B cell (primary cell): ENCODE results near the gene AVEN. TPM values are rescaled to one million over a fixed set of nuclear protein-coding genes. Genes with fewer than 3 reads are reported as not detected.

Experiments used
- ATAC-seq: fragments of 200-7000 bp; cut with Tn5 transposase; one replicate; pipeline ENCODE4 v1.10.0; 2021; ENCODE audit warnings: low read depth, mild to moderate bottlenecking, moderate number of reproducible peaks, moderate library complexity
- CTCF ChIA-PET: fragments of 350-600 bp; sonication (Branson Sonifier 250); formaldehyde crosslinking; loops from one replicate; lab custom pipeline; 2021; ENCODE audit warnings: antibody characterized with exemption, inconsistent platforms; lab: Charles Lee
- POLR2A ChIA-PET: fragments of 350-600 bp; sonication (Branson Sonifier 250); formaldehyde crosslinking; loops from one replicate; lab custom pipeline; 2021; ENCODE audit warnings: antibody characterized with exemption; lab: Charles Lee
- DNase-seq: peaks from one replicate; pipeline ENCODE4 v3.0.0; 2013
- H2AFZ ChIP-seq: 2 replicates; pipeline ENCODE4 v1.6.1; 2012; ENCODE audit warnings: mild to moderate bottlenecking, low read depth, low read length; ENCODE audit not compliant: insufficient read depth, poor library complexity, severe bottlenecking
- H3K27ac ChIP-seq, 2 donors: 1 replicate in 1 of 2; 2 replicates in 1 of 2; pipeline ENCODE4 v1.5.1; 2012 to 2013; ENCODE audit warnings: low read length in 2 of 2, mild to moderate bottlenecking in 2 of 2, moderate library complexity in 1 of 2
- H3K27me3 ChIP-seq, 4 experiments: fragments of 200-600 bp in 1 of 4; sonication (generic) in 1 of 4; replicated peaks in 1 of 4; 1 replicate in 2 of 4; 2 replicates in 2 of 4; pipeline versions ENCODE4 v1.6.1 to v1.7.0; 2013 to 2016; ENCODE audit warnings: low read length in 3 of 4, mild to moderate bottlenecking in 2 of 4, mixed read lengths in 1 of 4, moderate library complexity in 1 of 4; ENCODE audit not compliant: insufficient read depth in 4 of 4, control insufficient read depth in 3 of 4; ENCODE audit errors: control extremely low read depth in 1 of 4
- H3K36me3 ChIP-seq, 2 experiments: replicated peaks in 1 of 2; 1 replicate in 1 of 2; 2 replicates in 1 of 2; pipeline versions ENCODE4 v1.6.1 to v1.7.1; 2013; ENCODE audit warnings: low read length in 1 of 2; ENCODE audit not compliant: insufficient read depth in 2 of 2, control insufficient read depth in 1 of 2; ENCODE audit errors: control extremely low read depth in 1 of 2, extremely low read depth in 1 of 2
- H3K4me1 ChIP-seq, 2 donors: fragments of 200-600 bp in 1 of 2; sonication (generic) in 1 of 2; 1 replicate in 1 of 2; 2 replicates in 1 of 2; pipeline versions ENCODE4 v1.5.1 to v1.6.1; 2013 to 2017; ENCODE audit warnings: low read length in 2 of 2; ENCODE audit not compliant: control insufficient read depth in 2 of 2, insufficient read depth in 2 of 2
- H3K4me2 ChIP-seq: replicated peaks from 2 replicates; pipeline ENCODE3; 2012; ENCODE audit warnings: mild to moderate bottlenecking, low read depth, low read length; ENCODE audit not compliant: poor library complexity, severe bottlenecking
- H3K4me3 ChIP-seq, 5 experiments: fragments of 200-600 bp in 1 of 5; sonication (generic) in 1 of 5; 1 replicate in 3 of 5; 2 replicates in 2 of 5; pipeline versions ENCODE4 v1.5.1 to v1.7.0; 2011 to 2016; ENCODE audit warnings: low read length in 4 of 5, mild to moderate bottlenecking in 4 of 5, low read depth in 2 of 5, control low read depth in 1 of 5, moderate library complexity in 1 of 5; ENCODE audit not compliant: insufficient read depth in 1 of 5; ENCODE audit errors: control extremely low read depth in 1 of 5, extremely low read depth in 1 of 5
- H3K79me2 ChIP-seq: fragments of 200-600 bp; sonication (generic); one replicate; pipeline ENCODE4 v1.6.0; 2016; ENCODE audit warnings: low read length; ENCODE audit not compliant: control insufficient read depth, insufficient read depth
- H3K9ac ChIP-seq: fragments of 200-600 bp; sonication (generic); 2 replicates; pipeline ENCODE4 v1.6.1; 2017; ENCODE audit warnings: mild to moderate bottlenecking, low read length, moderate library complexity
- H3K9me3 ChIP-seq, 3 donors: one replicate each; pipeline versions ENCODE4 v1.6.1 to v1.7.1; 2013; ENCODE audit warnings: low read length in 2 of 3; ENCODE audit not compliant: control insufficient read depth in 2 of 3, insufficient read depth in 1 of 3; ENCODE audit errors: control extremely low read depth in 1 of 3
- H4K20me1 ChIP-seq: 2 replicates; pipeline ENCODE4 v1.6.0; 2012; ENCODE audit warnings: mild to moderate bottlenecking, low read length; ENCODE audit not compliant: insufficient read depth, control insufficient read depth, poor library complexity, severe bottlenecking
- H3K27ac Mint-ChIP-seq: one replicate; pipeline ENCODE4 v1.8.0; 2021; ENCODE audit warnings: mixed read lengths
- H3K27me3 Mint-ChIP-seq: one replicate; pipeline ENCODE4 v1.8.0; 2021; ENCODE audit warnings: mixed read lengths
- H3K4me1 Mint-ChIP-seq: one replicate; pipeline ENCODE4 v1.8.0; 2021; ENCODE audit warnings: mixed read lengths
- H3K4me3 Mint-ChIP-seq: one replicate; pipeline ENCODE4 v1.8.0; 2021; ENCODE audit warnings: mixed read lengths
- H3K9me3 Mint-ChIP-seq: one replicate; pipeline ENCODE4 v1.8.0; 2022; ENCODE audit warnings: mixed read lengths; ENCODE audit not compliant: insufficient read depth
- EZH2 ChIP-seq: IDR thresholded peaks from 2 replicates; pipeline ENCODE4 v1.6.1; 2012; ENCODE audit warnings: borderline replicate concordance, low read depth, mild to moderate bottlenecking, moderate library complexity, low read length; ENCODE audit not compliant: insufficient read depth, poor library complexity, severe bottlenecking
- WGBS: methylation state at CpG from one replicate; pipeline ENCODE4 v1.1.5; 2013; ENCODE audit warnings: missing lambda C conversion rate; ENCODE audit not compliant: insufficient coverage; 5-methylcytosine and 5-hydroxymethylcytosine counted together
- intact Hi-C: fragments of 100-400 bp; cut with micrococcal nuclease; formaldehyde crosslinking; loops from one replicate; pipeline ENCODE4 v1.10.0; 2022
- polyA plus RNA-seq: library from polyadenylated mRNA; depleted of rRNA; stranded (reverse); fragments of >200 nt; gene quantifications from 2 replicates; pipeline ENCODE4 v1.2.3, GENCODE V29; 2012
- total RNA-seq, 2 donors: library from RNA; stranded (reverse); fragments of 120-200 nt in 1 of 2; gene quantifications; 1 replicate in 1 of 2; 2 replicates in 1 of 2; pipeline versions ENCODE4 v1.2.3 to v1.2.4, GENCODE V29; 2013 to 2022
- TF ChIP-seq, protein P1 (sequence below): fragments of 200-600 bp; IDR thresholded peaks from one replicate; pipeline ENCODE4 v1.8.0; 2022; ENCODE audit warnings: antibody characterized with exemption, mild to moderate bottlenecking

AVEN gene
- total and polyA plus RNA-seq, 2 donors (not counting 1 experiment from before 2014, with no cell fraction given) = 1.8 to 8.2 TPM

DNA sequence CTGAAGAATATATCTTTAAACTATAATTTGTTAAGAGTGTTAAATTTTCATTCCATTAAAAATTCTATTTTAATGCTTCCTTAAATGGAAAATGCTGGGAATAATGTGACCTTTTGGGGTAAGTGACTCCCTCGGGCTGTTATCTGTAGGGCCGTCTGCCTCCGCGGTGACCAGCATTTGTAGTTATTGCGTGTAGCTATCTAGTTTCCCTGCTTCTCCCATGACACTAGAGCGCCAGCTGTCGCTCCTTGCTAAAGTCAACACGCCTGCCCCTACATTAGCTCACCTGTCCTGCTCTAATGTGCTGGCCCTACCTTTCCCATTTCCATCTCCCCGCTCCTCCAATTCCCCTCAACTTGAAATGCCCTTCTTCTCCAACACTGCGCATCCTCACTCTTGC, 83.1 kb downstream of the AVEN start:
- no peaks in the 10 kb centered on the region for H4K20me1 ChIP-seq
- no peak overlapping the region for H3K4me2 ChIP-seq
- no peaks in the 10 kb centered on the region for H3K4me1 ChIP-seq
- intact Hi-C loops = no loop called here
- H3K4me1 Mint-ChIP-seq = no peaks in the 10 kb centered on the region
- TF ChIP-seq EZH2 = no peak
- TF ChIP-seq, protein P1, sequence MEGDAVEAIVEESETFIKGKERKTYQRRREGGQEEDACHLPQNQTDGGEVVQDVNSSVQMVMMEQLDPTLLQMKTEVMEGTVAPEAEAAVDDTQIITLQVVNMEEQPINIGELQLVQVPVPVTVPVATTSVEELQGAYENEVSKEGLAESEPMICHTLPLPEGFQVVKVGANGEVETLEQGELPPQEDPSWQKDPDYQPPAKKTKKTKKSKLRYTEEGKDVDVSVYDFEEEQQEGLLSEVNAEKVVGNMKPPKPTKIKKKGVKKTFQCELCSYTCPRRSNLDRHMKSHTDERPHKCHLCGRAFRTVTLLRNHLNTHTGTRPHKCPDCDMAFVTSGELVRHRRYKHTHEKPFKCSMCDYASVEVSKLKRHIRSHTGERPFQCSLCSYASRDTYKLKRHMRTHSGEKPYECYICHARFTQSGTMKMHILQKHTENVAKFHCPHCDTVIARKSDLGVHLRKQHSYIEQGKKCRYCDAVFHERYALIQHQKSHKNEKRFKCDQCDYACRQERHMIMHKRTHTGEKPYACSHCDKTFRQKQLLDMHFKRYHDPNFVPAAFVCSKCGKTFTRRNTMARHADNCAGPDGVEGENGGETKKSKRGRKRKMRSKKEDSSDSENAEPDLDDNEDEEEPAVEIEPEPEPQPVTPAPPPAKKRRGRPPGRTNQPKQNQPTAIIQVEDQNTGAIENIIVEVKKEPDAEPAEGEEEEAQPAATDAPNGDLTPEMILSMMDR = no peak
- no peak overlapping the region for H3K27ac Mint-ChIP-seq
- H2AFZ ChIP-seq = no peak overlapping the region
- WGBS = 98% methylated on average over 4 of the region's 10 CpGs
- H3K27me3 ChIP-seq = no peaks in the 10 kb centered on the region
- DNase-seq = no peak
- no peak overlapping the region for H3K9ac ChIP-seq
- H3K9me3 ChIP-seq = peaks cover 0 to 1% (median 0%) of the 10 kb centered on the region in 3 donors
- no peaks in the 10 kb centered on the region for H3K27me3 Mint-ChIP-seq
- H3K36me3 ChIP-seq = no peaks in the 10 kb centered on the region
- no peak for ATAC-seq
- no peaks in the 10 kb centered on the region for H3K79me2 ChIP-seq
- no peak overlapping the region for H3K4me3 Mint-ChIP-seq
- ChIA-PET POLR2A (no interaction called here), CTCF (no interaction called here)
- H3K9me3 Mint-ChIP-seq = peaks cover 2% of the 10 kb centered on the region
- H3K27ac ChIP-seq = no peak overlapping the region
- no peak overlapping the region for H3K4me3 ChIP-seq

DNA sequence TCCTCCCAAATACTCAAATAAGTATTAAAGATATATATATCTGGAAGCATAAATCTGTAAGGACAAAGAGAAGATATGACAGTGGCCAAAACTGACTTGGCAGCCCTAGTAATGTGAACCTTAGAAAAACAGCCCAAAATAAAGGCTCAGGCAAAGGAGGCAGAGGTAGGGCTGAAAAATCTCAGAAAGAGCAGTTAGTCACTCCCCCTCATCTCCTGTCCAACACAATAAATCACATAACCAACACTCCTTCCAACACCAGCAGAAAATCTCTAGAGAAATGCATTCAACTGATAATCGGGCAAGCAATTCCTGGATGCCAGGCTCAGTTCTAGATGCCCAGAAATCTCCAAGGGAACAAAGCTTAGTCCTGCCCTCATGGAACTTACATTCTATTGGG, 92.9 kb downstream of the AVEN start:
- Histone ChIP-seq H3K9me3 (peaks cover 0 to 1% (median 0%) of the 10 kb centered on the region in 3 donors), H3K27ac (no peak overlapping the region), H3K4me2 (no peak overlapping the region), H3K4me3 (no peak overlapping the region), H3K79me2 (no peaks in the 10 kb centered on the region), H2AFZ (no peak overlapping the region), H3K4me1 (no peaks in the 10 kb centered on the region), H3K27me3 (no peaks in the 10 kb centered on the region), H4K20me1 (no peaks in the 10 kb centered on the region), H3K36me3 (no peaks in the 10 kb centered on the region), H3K9ac (no peak overlapping the region)
- Mint-ChIP-seq H3K27ac (no peak overlapping the region), H3K4me1 (no peaks in the 10 kb centered on the region), H3K27me3 (no peaks in the 10 kb centered on the region), H3K4me3 (no peak overlapping the region), H3K9me3 (no peaks in the 10 kb centered on the region)
- ATAC-seq (no peak), DNase-seq (no peak)
- intact Hi-C loops = no loop called here
- ChIA-PET CTCF (no interaction called here), POLR2A (no interaction called here)
- TF ChIP-seq, protein P1 = no peak
- TF ChIP-seq EZH2 = no peak
- WGBS = 83% methylated on average over 1 of the region's 1 CpG
